NT2/D1 (cell line): Measurements from ENCODE around the gene ZNF133.

Experiments
- SUZ12 ChIP-seq: IDR thresholded peaks from 2 replicates; pipeline ENCODE4 v1.6.1; 2011; ENCODE audit not compliant: insufficient read length, insufficient read depth; ENCODE audit errors: extremely low read depth
- ZNF274 ChIP-seq: IDR thresholded peaks from 2 replicates; pipeline ENCODE4 v1.6.1; 2011; ENCODE audit warnings: mild to moderate bottlenecking, low read depth, low read length

DNA sequence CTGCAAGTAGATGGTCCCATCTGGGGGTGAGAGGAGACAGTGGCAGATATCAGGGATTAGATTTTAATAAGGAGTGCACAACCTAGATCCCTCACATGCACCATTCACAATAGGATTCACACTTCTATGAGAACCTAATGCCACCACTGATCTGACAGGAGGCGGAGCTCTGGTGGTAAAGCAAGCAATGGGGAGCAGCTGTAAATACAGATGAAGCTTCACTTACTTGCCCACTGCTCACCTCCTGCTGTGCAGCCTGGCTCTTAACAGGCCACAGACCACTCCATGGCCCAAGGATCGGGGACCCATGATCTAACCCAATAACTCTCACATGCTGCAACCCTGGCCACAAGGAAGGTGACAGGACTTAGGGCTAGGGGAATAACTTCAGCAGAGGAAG is 75.4 kb downstream of the ZNF133 start:
- TF ChIP-seq ZNF274 (no peak), SUZ12 (no peak)
